ENCODE results near the gene YKT6.

GRCh38 chr7:44224080-44224973 lies 23.5 kb downstream of the YKT6 start:
- TF ChIP-seq EZH2 (IDR thresholded peaks at IDR 0.05; ENCODE audit: borderline replicate concordance, insufficient read depth, low read depth, low read length, poor library complexity, severe bottlenecking), result no peak
- TF ChIP-seq CTCF (IDR thresholded peaks at IDR 0.05), result no peak

All from B cell (primary cell).